H1 (cell line): ENCODE results near the gene ALG6. TPM values are rescaled to one million over a fixed set of nuclear protein-coding genes. Genes with fewer than 3 reads are reported as not detected.

Experiments used
- CTCF ChIA-PET: fragments of 300-600 bp; sonication (Branson Sonifier 250); formaldehyde crosslinking; loops from one replicate; lab custom pipeline; 2021; ENCODE audit not compliant: partially characterized antibody; lab: Charles Lee
- POLR2A ChIA-PET: fragments of 300-600 bp; sonication (Branson Sonifier 250); formaldehyde crosslinking; loops from one replicate; lab custom pipeline; 2021; ENCODE audit warnings: inconsistent platforms; ENCODE audit not compliant: partially characterized antibody; lab: Charles Lee
- DNase-seq, 2 experiments: peaks; one replicate each; pipeline versions ENCODE4 v3.0.0 to v3.0.0-alpha.2; 2010 to 2022; ENCODE audit warnings: low spot score in 2 of 2, low read depth in 1 of 2, mixed read lengths in 1 of 2
- FAIRE-seq: peaks from 2 replicates; lab custom pipeline; 2011; peaks lifted over from hg19 to GRCh38; lab: Jason Lieb, UNC
- H2AFZ ChIP-seq: 2 replicates; pipeline ENCODE4 v1.8.1; 2012; ENCODE audit warnings: low read length, inconsistent platforms
- H2AK5ac ChIP-seq: 2 replicates; pipeline ENCODE4 v1.6.1; 2013; ENCODE audit warnings: low read depth, low read length
- H2BK120ac ChIP-seq: replicated peaks from 2 replicates; pipeline ENCODE3; 2013; ENCODE audit warnings: low read depth, low read length, inconsistent platforms
- H2BK12ac ChIP-seq: 2 replicates; pipeline ENCODE4 v1.6.1; 2013; ENCODE audit warnings: low read depth, low read length
- H2BK15ac ChIP-seq: 2 replicates; pipeline ENCODE4 v1.6.1; 2013; ENCODE audit warnings: low read length
- H2BK20ac ChIP-seq: 2 replicates; pipeline ENCODE4 v1.6.1; 2013; ENCODE audit warnings: low read length
- H2BK5ac ChIP-seq: 2 replicates; pipeline ENCODE4 v1.6.1; 2013; ENCODE audit warnings: low read depth, low read length
- H3K14ac ChIP-seq: 2 replicates; pipeline ENCODE4 v1.6.1; 2013; ENCODE audit warnings: inconsistent platforms; ENCODE audit not compliant: insufficient read length
- H3K18ac ChIP-seq: 2 replicates; pipeline ENCODE4 v1.6.1; 2013; ENCODE audit warnings: low read length; ENCODE audit errors: extremely low read depth
- H3K23ac ChIP-seq: 2 replicates; pipeline ENCODE4 v1.6.1; 2013; ENCODE audit warnings: inconsistent platforms; ENCODE audit not compliant: insufficient read length
- H3K23me2 ChIP-seq: 2 replicates; pipeline ENCODE4 v1.6.1; 2013; ENCODE audit warnings: low read depth, low read length
- H3K27ac ChIP-seq: 2 replicates; pipeline ENCODE4 v1.6.1; 2011; ENCODE audit warnings: low read depth, low read length, inconsistent platforms
- H3K27me3 ChIP-seq, 4 experiments: replicated peaks in 1 of 4; 1 replicate in 1 of 4; 2 replicates in 3 of 4; pipeline versions ENCODE4 v1.6.1 to v1.8.1; 2011 to 2013; ENCODE audit warnings: low read length in 3 of 4, mild to moderate bottlenecking in 3 of 4, inconsistent platforms in 2 of 4, mixed read lengths in 2 of 4, moderate library complexity in 1 of 4; ENCODE audit not compliant: control insufficient read depth in 3 of 4, insufficient read depth in 3 of 4; ENCODE audit errors: extremely low read depth in 1 of 4
- H3K36me3 ChIP-seq, 4 experiments: 2 replicates each; pipeline versions ENCODE4 v1.6.1 to v1.8.1; 2011 to 2013; ENCODE audit warnings: mild to moderate bottlenecking in 4 of 4, low read length in 3 of 4, moderate library complexity in 2 of 4, control low read depth in 1 of 4, inconsistent platforms in 1 of 4; ENCODE audit not compliant: insufficient read depth in 4 of 4, control insufficient read depth in 2 of 4
- H3K4ac ChIP-seq: replicated peaks from 2 replicates; pipeline ENCODE3; 2013; ENCODE audit warnings: low read length, low read depth, mixed read lengths, inconsistent platforms; ENCODE audit not compliant: insufficient read length
- H3K4me1 ChIP-seq, 4 experiments: replicated peaks in 1 of 4; 1 replicate in 1 of 4; 2 replicates in 3 of 4; pipeline versions ENCODE4 v1.6.1 to v1.8.1; 2011 to 2013; ENCODE audit warnings: low read length in 3 of 4, inconsistent platforms in 2 of 4, mixed read lengths in 1 of 4; ENCODE audit not compliant: insufficient read depth in 4 of 4, control insufficient read depth in 3 of 4
- H3K4me2 ChIP-seq, 2 experiments: 2 replicates each; pipeline versions ENCODE4 v1.6.1 to v1.8.1; 2011 to 2013; ENCODE audit warnings: low read depth in 2 of 2, low read length in 2 of 2, control low read depth in 1 of 2, inconsistent platforms in 1 of 2, mild to moderate bottlenecking in 1 of 2; ENCODE audit not compliant: insufficient read depth in 1 of 2
- H3K4me3 ChIP-seq, 4 experiments: fragments of 200-600, 300-600 bp in 1 of 4; sonication (generic), shearing (Covaris generic), sonication (Bioruptor Twin) in 1 of 4; 2 replicates each; pipeline versions ENCODE4 v1.5.1 to v1.8.1; 2011 to 2016; ENCODE audit warnings: low read length in 4 of 4, low read depth in 3 of 4, control low read depth in 2 of 4, inconsistent platforms in 2 of 4, mild to moderate bottlenecking in 2 of 4, mixed read lengths in 1 of 4, moderate library complexity in 1 of 4; ENCODE audit not compliant: insufficient read depth in 2 of 4; ENCODE audit errors: extremely low read depth in 1 of 4
- H3K56ac ChIP-seq: replicated peaks from 2 replicates; pipeline ENCODE3; 2013; ENCODE audit warnings: low read depth, mild to moderate bottlenecking, mixed read lengths, low read length, inconsistent platforms; ENCODE audit not compliant: insufficient read length
- H3K79me1 ChIP-seq: 2 replicates; pipeline ENCODE4 v1.6.1; 2013; ENCODE audit warnings: low read depth, low read length, control low read depth
- H3K79me2 ChIP-seq, 2 experiments: 2 replicates each; pipeline versions ENCODE4 v1.6.1 to v1.8.1; 2012 to 2013; ENCODE audit warnings: low read length in 2 of 2, mild to moderate bottlenecking in 2 of 2, inconsistent platforms in 1 of 2; ENCODE audit not compliant: insufficient read depth in 2 of 2, control insufficient read depth in 1 of 2
- H3K9ac ChIP-seq, 4 experiments: replicated peaks in 1 of 4; 1 replicate in 1 of 4; 2 replicates in 3 of 4; pipeline versions ENCODE4 v1.6.1 to v1.8.1; 2011 to 2013; ENCODE audit warnings: low read depth in 3 of 4, low read length in 3 of 4, control low read depth in 2 of 4, mild to moderate bottlenecking in 2 of 4, moderate library complexity in 2 of 4, inconsistent platforms in 1 of 4; ENCODE audit errors: extremely low read depth in 1 of 4
- H3K9me3 ChIP-seq, 2 experiments: 2 replicates each; pipeline versions ENCODE4 v1.6.1 to v1.8.1; 2012 to 2013; ENCODE audit warnings: mild to moderate bottlenecking in 2 of 2, moderate library complexity in 2 of 2, control low read depth in 1 of 2, inconsistent platforms in 1 of 2, low read depth in 1 of 2, low read length in 1 of 2, mixed read lengths in 1 of 2; ENCODE audit not compliant: insufficient read depth in 2 of 2
- H4K20me1 ChIP-seq, 2 experiments: replicated peaks in 1 of 2; 2 replicates each; pipeline versions ENCODE3 to v1.8.1; 2011 to 2013; ENCODE audit warnings: inconsistent platforms in 2 of 2, low read length in 2 of 2, mild to moderate bottlenecking in 1 of 2; ENCODE audit not compliant: insufficient read depth in 2 of 2, control insufficient read depth in 1 of 2
- H4K5ac ChIP-seq: 2 replicates; pipeline ENCODE4 v1.6.1; 2013; ENCODE audit warnings: low read length, low read depth, mixed read lengths, inconsistent platforms; ENCODE audit not compliant: insufficient read length
- H4K8ac ChIP-seq: 2 replicates; pipeline ENCODE4 v1.8.0; 2013; ENCODE audit warnings: mild to moderate bottlenecking, moderate library complexity, low read length, inconsistent platforms; ENCODE audit not compliant: insufficient read depth; ENCODE audit errors: extremely low read depth
- H4K91ac ChIP-seq: replicated peaks from 2 replicates; pipeline ENCODE3; 2013; ENCODE audit warnings: low read length, mixed read lengths, inconsistent platforms; ENCODE audit not compliant: insufficient read length
- BACH1 ChIP-seq: IDR thresholded peaks from 2 replicates; pipeline ENCODE4 v1.6.1; 2012; ENCODE audit warnings: low read length, improper control_type of control experiment
- EZH2 ChIP-seq: fragments of 200-600 bp; sonication (generic); IDR thresholded peaks from 2 replicates; pipeline ENCODE4 v1.7.1; 2012; ENCODE audit warnings: low read depth, mild to moderate bottlenecking, moderate library complexity, low read length, inconsistent platforms; ENCODE audit not compliant: severe bottlenecking
- KDM4A ChIP-seq: IDR thresholded peaks from one replicate; pipeline ENCODE4 v1.7.1; 2012; ENCODE audit warnings: low read depth, mild to moderate bottlenecking, moderate library complexity, low read length, inconsistent platforms; ENCODE audit not compliant: severe bottlenecking
- MAFK ChIP-seq: IDR thresholded peaks from 2 replicates; pipeline ENCODE4 v1.6.1; 2012; ENCODE audit warnings: low read depth, mild to moderate bottlenecking, improper control_type of control experiment, low read length
- PHF8 ChIP-seq: fragments of 200-600 bp; sonication (generic); conservative IDR thresholded peaks from 2 replicates; pipeline ENCODE4 v1.7.1; 2012; ENCODE audit warnings: low read depth, mild to moderate bottlenecking, inconsistent platforms, low read length, moderate library complexity
- POLR2A ChIP-seq, 2 experiments: IDR thresholded peaks; 1 replicate in 1 of 2; 2 replicates in 1 of 2; pipeline ENCODE4 v1.6.1; 2011; ENCODE audit warnings: low read depth in 2 of 2, low read length in 2 of 2, mild to moderate bottlenecking in 2 of 2; ENCODE audit errors: control extremely low read depth in 1 of 2
- RAD21 ChIP-seq, 2 experiments: IDR thresholded peaks in 1 of 2; conservative IDR thresholded peaks in 1 of 2; 2 replicates each; pipeline ENCODE4 v1.6.1; 2011; ENCODE audit warnings: low read depth in 2 of 2, low read length in 2 of 2, improper control_type of control experiment in 1 of 2, inconsistent platforms in 1 of 2, mild to moderate bottlenecking in 1 of 2, moderate library complexity in 1 of 2
- SIX5 ChIP-seq: IDR thresholded peaks from 2 replicates; pipeline ENCODE4 v1.6.1; 2011; ENCODE audit warnings: mild to moderate bottlenecking, low read depth, low read length
- SUZ12 ChIP-seq: fragments of 200-600 bp; sonication (generic); IDR thresholded peaks from 2 replicates; pipeline ENCODE4 v1.6.1; 2012; ENCODE audit warnings: mild to moderate bottlenecking, inconsistent platforms, low read length, moderate library complexity, mixed read lengths
- YY1 ChIP-seq: IDR thresholded peaks from 2 replicates; pipeline ENCODE4 v1.6.1; 2011; ENCODE audit warnings: low read depth, mild to moderate bottlenecking, low read length
- WGBS, 2 experiments: shearing (Covaris generic) in 1 of 2; methylation state at CpG; one replicate each; pipeline versions ENCODE4 v1.1.6 to v1.1.7; 2013 to 2015; ENCODE audit warnings: low lambda C conversion rate in 2 of 2, mixed read lengths in 2 of 2, inconsistent platforms in 1 of 2, low coverage in 1 of 2, missing lambda C conversion rate in 1 of 2; ENCODE audit not compliant: insufficient replicate concordance in 2 of 2, insufficient coverage in 1 of 2, insufficient read length in 1 of 2; ENCODE audit errors: extremely low coverage in 1 of 2, missing lambda C conversion rate in 1 of 2; 5-methylcytosine and 5-hydroxymethylcytosine counted together
- polyA plus RNA-seq, 7 experiments: library from polyadenylated mRNA; depleted of rRNA in 3 of 7; stranded (reverse) in 5 of 7; unstranded in 2 of 7; fragments of >200 nt in 5 of 7; fragments of 200-250 nt in 2 of 7; gene quantifications; 1 replicate in 5 of 7; 2 replicates in 1 of 7; 4 replicates in 1 of 7; pipeline versions ENCODE4 v1.2.1 to v1.2.3, GENCODE V29; 2011 to 2013; ENCODE audit warnings: missing spikeins in 2 of 7, mixed read lengths in 2 of 7
- total RNA-seq: library from RNA; stranded (reverse); fragmentation: NEBNext Ultra II Directional; extraction: Animal tissue kit (Norgen Biotek cat#: 25700); gene quantifications from 2 replicates; pipeline ENCODE4 v1.2.1, GENCODE V29; 2021

Gene ALG6
- total and polyA plus RNA-seq, 2 of the 8 experiments (the other 6 are each of a cell fraction or from before 2014, with no cell fraction given) = 17.8 to 26.8 TPM

- no peak for FAIRE-seq
- H3K9ac ChIP-seq = peak overlapping the region in 1 of 4 experiments; percentile 83; a peak in 1 of 7 replicates
- H3K4me1 ChIP-seq = peaks cover 6 to 25% (median 18%) of the 10 kb centered on the region in 4 experiments
- peaks cover 0 to 2% of the 10 kb centered on the region in 2 experiments for H4K20me1 ChIP-seq
- H3K79me1 ChIP-seq = no peaks in the 10 kb centered on the region
- H3K56ac ChIP-seq = peak overlapping the region; percentile 14
- no peak overlapping the region for H2BK15ac ChIP-seq
- WGBS, 2 experiments = 2% methylated on average over 89 of the region's 114 CpGs; no CpG with 5 or more reads in 1 of the 2 experiments
- ChIA-PET CTCF (interaction anchor here (0.7 to 4.2 kb wide), 14 partner anchors 8 to 319 kb away, joined by 3 to 24 read pairs (median 3); partner anchors contain the start of genes ALG6 and PGM1), POLR2A (interaction anchor here (0.8 to 3.1 kb wide), 9 partner anchors 7 to 319 kb away, joined by 3 to 20 read pairs (median 3); no protein-coding TSS in a partner anchor)
- H3K23me2 ChIP-seq = peaks cover 43% of the 10 kb centered on the region
- peak overlapping the region; percentile 86 to 94 for H3K4me2 ChIP-seq
- peak in 1 of 2 experiments; percentile 67 for DNase-seq
- no peak overlapping the region for H2AK5ac ChIP-seq
- H3K14ac ChIP-seq = no peak overlapping the region
- H3K18ac ChIP-seq = peak overlapping the region; percentile 55; the same call in 1 of the 2 replicates
- H3K4me3 ChIP-seq = peak overlapping the region; percentile 64 to 80 (median 69)
- H3K27me3 ChIP-seq = peaks cover 0 to 74% (median 43%) of the 10 kb centered on the region in 4 experiments; a peak in 5 of 7 replicates
- no peak overlapping the region for H2BK120ac ChIP-seq
- no peak overlapping the region for H2BK12ac ChIP-seq
- no peak overlapping the region for H2BK5ac ChIP-seq
- H2AFZ ChIP-seq = no peak overlapping the region
- H4K91ac ChIP-seq = peak overlapping the region; percentile 64
- H4K5ac ChIP-seq = no peak overlapping the region
- H3K23ac ChIP-seq = no peak overlapping the region
- no peak overlapping the region for H3K27ac ChIP-seq
- no peaks in the 10 kb centered on the region for H3K36me3 ChIP-seq
- peak overlapping the region; percentile 37 for H4K8ac ChIP-seq
- no peaks in the 10 kb centered on the region for H3K9me3 ChIP-seq
- no peak overlapping the region for H2BK20ac ChIP-seq
- H3K4ac ChIP-seq = peak overlapping the region; percentile 54
- H3K79me2 ChIP-seq = peaks cover 0 to 29% of the 10 kb centered on the region in 2 experiments; a peak in 3 of 4 replicates
- TF ChIP-seq POLR2A (IDR thresholded peaks at IDR 0.05; ENCODE audit: control extremely low read depth in 1 of 2, low read depth in 2 of 2, low read length in 2 of 2) (no peak), YY1 (peak; percentile 75), RAD21 (IDR thresholded peaks at IDR 0.05 in 1 of 2, conservative IDR thresholded peaks at IDR 0.05 in 1 of 2; ENCODE audit: low read depth in 2 of 2, low read length in 2 of 2) (peak in 1 of 2 experiments; percentile 2; a peak in 1 of 4 replicates), SIX5 (no peak), EZH2 (peak; percentile 29), BACH1 (no peak), MAFK (no peak), KDM4A (peak; percentile 38), SUZ12 (peak; percentile 53; the same call in 1 of the 2 replicates), PHF8 (0 out of 2 replicates have a peak, but pooled peaks have one; percentile 32)
Observed at GRCh38 chr1:63323865-63324778, 43.3 kb upstream of the ALG6 start.
